CD8-positive, alpha-beta memory T cell (primary cell): ENCODE data around the gene ZCCHC14. TPM values are rescaled to one million over a fixed set of nuclear protein-coding genes. Genes with fewer than 3 reads are reported as not detected.
A peak's percentile ranks its signal among the peaks of the same experiment; 100 is the strongest.

Experiments used
- CTCF ChIA-PET: fragments of 350-600 bp; sonication (Branson Sonifier 250); formaldehyde crosslinking; loops from one replicate; lab custom pipeline; 2021; ENCODE audit warnings: antibody characterized with exemption; lab: Charles Lee
- POLR2A ChIA-PET: fragments of 350-600 bp; sonication (Branson Sonifier 250); formaldehyde crosslinking; loops from one replicate; lab custom pipeline; 2021; ENCODE audit warnings: antibody characterized with exemption; lab: Charles Lee
- DNase-seq, 5 donors: peaks; one replicate each; pipeline versions ENCODE4 v3.0.0 to v3.0.0-alpha.2; 2020 to 2022; ENCODE audit warnings: mixed read lengths in 1 of 5
- H3K27ac ChIP-seq: one replicate; pipeline ENCODE4 v1.7.0; 2013; ENCODE audit warnings: low read depth, mild to moderate bottlenecking, low read length, moderate library complexity
- H3K27me3 ChIP-seq: 2 replicates; pipeline ENCODE4 v1.7.0; 2013; ENCODE audit warnings: low read length, mild to moderate bottlenecking; ENCODE audit not compliant: insufficient read depth, poor library complexity, severe bottlenecking
- H3K36me3 ChIP-seq: 2 replicates; pipeline ENCODE4 v1.7.0; 2013; ENCODE audit warnings: mild to moderate bottlenecking, low read length, moderate library complexity; ENCODE audit not compliant: insufficient read depth
- H3K4me1 ChIP-seq: 2 replicates; pipeline ENCODE4 v1.7.0; 2013; ENCODE audit warnings: mild to moderate bottlenecking, low read length, moderate library complexity; ENCODE audit not compliant: insufficient read depth
- H3K4me3 ChIP-seq: 2 replicates; pipeline ENCODE4 v1.7.0; 2013; ENCODE audit warnings: mild to moderate bottlenecking, low read length
- H3K9me3 ChIP-seq: 2 replicates; pipeline ENCODE4 v1.7.0; 2013; ENCODE audit warnings: mild to moderate bottlenecking, low read length
- H3K27ac Mint-ChIP-seq, 8 donors: one replicate each; pipeline ENCODE4 v1.8.0; 2020 to 2021; ENCODE audit warnings: mixed read lengths in 8 of 8, mild to moderate bottlenecking in 6 of 8, inconsistent platforms in 3 of 8, moderate library complexity in 3 of 8
- H3K27me3 Mint-ChIP-seq, 2 donors: one replicate each; pipeline ENCODE4 v1.8.0; 2020 to 2021; ENCODE audit warnings: mixed read lengths in 2 of 2, mild to moderate bottlenecking in 1 of 2, moderate library complexity in 1 of 2
- H3K36me3 Mint-ChIP-seq, 3 donors: one replicate each; pipeline ENCODE4 v1.8.0; 2020 to 2021; ENCODE audit warnings: mixed read lengths in 3 of 3, inconsistent platforms in 1 of 3, mild to moderate bottlenecking in 1 of 3
- H3K4me1 Mint-ChIP-seq, 3 donors: one replicate each; pipeline ENCODE4 v1.8.0; 2020 to 2021; ENCODE audit warnings: mixed read lengths in 3 of 3, inconsistent platforms in 1 of 3, mild to moderate bottlenecking in 1 of 3
- H3K4me3 Mint-ChIP-seq, 7 donors: one replicate each; pipeline ENCODE4 v1.8.0; 2020 to 2021; ENCODE audit warnings: mixed read lengths in 7 of 7, mild to moderate bottlenecking in 6 of 7, moderate library complexity in 4 of 7, inconsistent platforms in 2 of 7
- H3K9me3 Mint-ChIP-seq, 5 donors: one replicate each; pipeline ENCODE4 v1.8.0; 2020 to 2022; ENCODE audit warnings: mixed read lengths in 5 of 5, mild to moderate bottlenecking in 3 of 5, moderate library complexity in 2 of 5, inconsistent platforms in 1 of 5
- polyA plus RNA-seq: library from polyadenylated mRNA; unstranded; fragments of 300-500 nt; fragmentation: Illumina TruSeq; gene quantifications from one replicate; pipeline ENCODE4 v1.2.3, GENCODE V29; 2021
- total RNA-seq, 2 experiments: library from RNA; stranded (reverse); gene quantifications; one replicate each; pipeline ENCODE4 v1.2.3, GENCODE V29; 2021

The ZCCHC14 gene
- total and polyA plus RNA-seq, 3 experiments from 2014 or later = 0.77 to 6.2 (median 6.1) TPM

DNA sequence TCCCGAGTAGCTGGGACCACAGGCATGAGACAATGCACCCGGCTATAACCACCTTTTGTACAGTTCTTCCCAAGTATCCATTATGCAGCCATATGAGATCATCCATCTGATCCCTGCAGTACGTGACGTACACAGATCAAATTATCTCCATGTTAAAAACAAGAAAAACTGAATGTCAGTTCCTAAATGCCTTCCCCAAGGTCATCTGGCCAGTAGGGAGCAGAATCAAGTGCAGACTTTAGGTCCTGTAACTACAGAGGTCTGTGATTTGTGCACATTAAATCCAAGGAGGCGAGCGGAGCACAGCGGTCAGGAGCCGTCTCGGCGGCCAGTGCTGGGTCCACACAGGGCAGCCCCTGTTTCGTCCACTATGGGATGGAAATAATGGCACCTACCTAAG lies 23.7 kb downstream of the ZCCHC14 start:
- H3K4me1 ChIP-seq = peaks cover 26% of the 10 kb centered on the region
- Mint-ChIP-seq H3K27me3 (no peaks in the 10 kb centered on the region), H3K9me3 (no peaks in the 10 kb centered on the region), H3K4me3 (no peak overlapping the region), H3K4me1 (peaks cover 31 to 42% (median 38%) of the 10 kb centered on the region in 3 donors), H3K27ac (no peak overlapping the region), H3K36me3 (peaks cover 0 to 4% (median 0%) of the 10 kb centered on the region in 3 donors)
- H3K36me3 ChIP-seq = no peaks in the 10 kb centered on the region
- no peak overlapping the region for H3K27ac ChIP-seq
- ChIA-PET POLR2A (no interaction called here), CTCF (no interaction called here)
- no peaks in the 10 kb centered on the region for H3K27me3 ChIP-seq
- H3K4me3 ChIP-seq = no peak overlapping the region
- no peak for DNase-seq
- no peaks in the 10 kb centered on the region for H3K9me3 ChIP-seq

GRCh38 chr16:87468550-87468949 lies 24.3 kb downstream of the ZCCHC14 start:
- no peak overlapping the region for H3K4me3 ChIP-seq
- no peak overlapping the region for H3K27ac ChIP-seq
- H3K36me3 Mint-ChIP-seq = peaks cover 0 to 1% (median 0%) of the 10 kb centered on the region in 3 donors
- peak overlapping the region in 2 of 8 donors; percentile 15 to 29 for H3K27ac Mint-ChIP-seq
- H3K4me1 Mint-ChIP-seq = peaks cover 34 to 48% (median 40%) of the 10 kb centered on the region in 3 donors
- H3K4me3 Mint-ChIP-seq = no peak overlapping the region
- peaks cover 31% of the 10 kb centered on the region for H3K4me1 ChIP-seq
- ChIA-PET POLR2A (no interaction called here), CTCF (no interaction called here)
- no peak for DNase-seq
- no peaks in the 10 kb centered on the region for H3K9me3 ChIP-seq
- no peaks in the 10 kb centered on the region for H3K36me3 ChIP-seq
- no peaks in the 10 kb centered on the region for H3K27me3 Mint-ChIP-seq
- no peaks in the 10 kb centered on the region for H3K9me3 Mint-ChIP-seq
- H3K27me3 ChIP-seq = no peaks in the 10 kb centered on the region

DNA sequence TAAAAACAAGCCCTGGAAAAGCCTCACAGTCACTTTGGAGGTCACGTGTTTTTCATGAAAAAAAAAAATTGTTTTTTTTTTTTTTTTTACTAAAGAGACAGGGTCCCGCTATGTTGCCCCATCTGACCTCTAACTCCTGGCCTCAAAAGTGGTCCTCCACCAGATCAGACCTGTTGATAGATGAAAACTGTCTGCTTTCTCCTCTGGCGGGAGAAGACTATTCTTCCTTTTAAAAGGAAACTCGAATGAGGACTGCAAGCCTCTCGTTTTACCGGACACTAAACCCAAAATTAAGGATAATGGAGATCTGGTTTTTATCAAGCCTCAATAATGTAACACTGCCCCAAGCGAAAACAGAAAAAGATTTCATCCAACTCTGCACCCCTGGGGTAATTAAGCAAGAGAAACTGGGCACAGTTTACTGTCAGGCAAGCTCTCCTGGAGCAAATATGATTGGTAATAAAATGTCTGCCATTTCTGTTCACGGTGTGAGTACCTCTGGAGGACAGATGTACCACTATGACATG lies 25.8 kb downstream of the ZCCHC14 start:
- H3K27me3 ChIP-seq = no peaks in the 10 kb centered on the region
- H3K27me3 Mint-ChIP-seq = no peaks in the 10 kb centered on the region
- H3K4me3 Mint-ChIP-seq = no peak overlapping the region
- no peaks in the 10 kb centered on the region for H3K36me3 ChIP-seq
- H3K36me3 Mint-ChIP-seq = peaks cover 0 to 1% (median 0%) of the 10 kb centered on the region in 3 donors
- DNase-seq = no peak
- no peak overlapping the region for H3K27ac ChIP-seq
- H3K4me3 ChIP-seq = no peak overlapping the region
- H3K9me3 Mint-ChIP-seq = no peaks in the 10 kb centered on the region
- peaks cover 31% of the 10 kb centered on the region for H3K4me1 ChIP-seq
- ChIA-PET CTCF (interaction anchor here (1.4 kb wide), 1 partner anchor 169 kb away, joined by 5 read pairs; no protein-coding TSS in a partner anchor), POLR2A (no interaction called here)
- H3K27ac Mint-ChIP-seq = no peak overlapping the region
- no peaks in the 10 kb centered on the region for H3K9me3 ChIP-seq
- peaks cover 34 to 44% (median 37%) of the 10 kb centered on the region in 3 donors for H3K4me1 Mint-ChIP-seq

DNA sequence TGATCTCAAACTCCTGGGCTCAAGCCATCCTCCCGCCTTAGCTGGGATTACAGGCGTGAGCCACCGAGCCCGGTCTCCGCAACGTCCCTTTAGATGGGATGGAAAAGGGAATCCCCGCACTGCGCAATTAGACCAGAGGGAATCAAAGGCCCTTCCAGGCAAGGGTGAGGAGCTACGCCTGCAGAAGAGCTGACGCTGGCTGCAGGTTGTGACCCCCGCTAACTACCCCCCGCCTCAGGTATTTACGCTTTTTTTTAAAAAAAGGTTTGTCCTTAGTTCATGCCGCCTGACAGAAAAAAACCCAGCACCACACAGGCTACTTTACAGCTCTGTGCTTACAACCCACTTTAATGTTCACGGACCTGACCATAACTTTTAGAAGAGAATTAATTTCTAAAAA lies 26.9 kb downstream of the ZCCHC14 start:
- H3K9me3 ChIP-seq = no peaks in the 10 kb centered on the region
- H3K36me3 ChIP-seq = no peaks in the 10 kb centered on the region
- H3K36me3 Mint-ChIP-seq = peaks cover 0 to 1% (median 0%) of the 10 kb centered on the region in 3 donors
- H3K27ac Mint-ChIP-seq = no peak overlapping the region
- DNase-seq = no peak
- no peak overlapping the region for H3K27ac ChIP-seq
- H3K27me3 ChIP-seq = no peaks in the 10 kb centered on the region
- H3K4me1 ChIP-seq = peaks cover 31% of the 10 kb centered on the region
- ChIA-PET POLR2A (no interaction called here), CTCF (interaction anchor here (1.4 kb wide), 1 partner anchor 170 kb away, joined by 5 read pairs; no protein-coding TSS in a partner anchor)
- H3K27me3 Mint-ChIP-seq = no peaks in the 10 kb centered on the region
- H3K4me1 Mint-ChIP-seq = peaks cover 32 to 47% (median 38%) of the 10 kb centered on the region in 3 donors
- no peaks in the 10 kb centered on the region for H3K9me3 Mint-ChIP-seq
- H3K4me3 Mint-ChIP-seq = peak overlapping the region in 1 of 7 donors; percentile 24
- no peak overlapping the region for H3K4me3 ChIP-seq

- Histone ChIP-seq H3K27me3 (no peaks in the 10 kb centered on the region), H3K4me1 (peaks cover 31% of the 10 kb centered on the region), H3K4me3 (peak overlapping the region; percentile 9), H3K9me3 (no peaks in the 10 kb centered on the region), H3K36me3 (no peaks in the 10 kb centered on the region), H3K27ac (peak overlapping the region; percentile 48)
- DNase-seq = no peak
- ChIA-PET POLR2A (no interaction called here), CTCF (interaction anchor here (1.4 to 3.2 kb wide), 2 partner anchors 170 to 171 kb away, joined by 5 to 11 read pairs; no protein-coding TSS in a partner anchor)
- peak overlapping the region; percentile 21 to 68 (median 58) for H3K4me3 Mint-ChIP-seq
- peak overlapping the region in 7 of 8 donors; percentile 67 to 93 (median 81) for H3K27ac Mint-ChIP-seq
- H3K9me3 Mint-ChIP-seq = no peaks in the 10 kb centered on the region
- peaks cover 30 to 44% (median 38%) of the 10 kb centered on the region in 3 donors for H3K4me1 Mint-ChIP-seq
- peaks cover 0 to 3% (median 0%) of the 10 kb centered on the region in 3 donors for H3K36me3 Mint-ChIP-seq
- H3K27me3 Mint-ChIP-seq = no peaks in the 10 kb centered on the region
Measured at GRCh38 chr16:87465306-87465705, 27.5 kb downstream of the ZCCHC14 start.

- Histone ChIP-seq H3K4me3 (peak overlapping the region; percentile 9), H3K27ac (peak overlapping the region; percentile 48), H3K9me3 (no peaks in the 10 kb centered on the region), H3K4me1 (peaks cover 31% of the 10 kb centered on the region), H3K36me3 (no peaks in the 10 kb centered on the region), H3K27me3 (no peaks in the 10 kb centered on the region)
- DNase-seq = no peak
- H3K9me3 Mint-ChIP-seq = no peaks in the 10 kb centered on the region
- peaks cover 29 to 44% (median 38%) of the 10 kb centered on the region in 3 donors for H3K4me1 Mint-ChIP-seq
- no peaks in the 10 kb centered on the region for H3K27me3 Mint-ChIP-seq
- H3K4me3 Mint-ChIP-seq = peak overlapping the region; percentile 21 to 68 (median 58)
- POLR2A ChIA-PET = no interaction called here
- H3K36me3 Mint-ChIP-seq = peaks cover 0 to 8% (median 2%) of the 10 kb centered on the region in 3 donors
- peak overlapping the region; percentile 67 to 93 (median 83) for H3K27ac Mint-ChIP-seq
- CTCF ChIA-PET = interaction anchor here (3.2 kb wide), 1 partner anchor 171 kb away, joined by 11 read pairs; no protein-coding TSS in a partner anchor
Measured at GRCh38 chr16:87464691-87465300, 28.0 kb downstream of the ZCCHC14 start.

DNA sequence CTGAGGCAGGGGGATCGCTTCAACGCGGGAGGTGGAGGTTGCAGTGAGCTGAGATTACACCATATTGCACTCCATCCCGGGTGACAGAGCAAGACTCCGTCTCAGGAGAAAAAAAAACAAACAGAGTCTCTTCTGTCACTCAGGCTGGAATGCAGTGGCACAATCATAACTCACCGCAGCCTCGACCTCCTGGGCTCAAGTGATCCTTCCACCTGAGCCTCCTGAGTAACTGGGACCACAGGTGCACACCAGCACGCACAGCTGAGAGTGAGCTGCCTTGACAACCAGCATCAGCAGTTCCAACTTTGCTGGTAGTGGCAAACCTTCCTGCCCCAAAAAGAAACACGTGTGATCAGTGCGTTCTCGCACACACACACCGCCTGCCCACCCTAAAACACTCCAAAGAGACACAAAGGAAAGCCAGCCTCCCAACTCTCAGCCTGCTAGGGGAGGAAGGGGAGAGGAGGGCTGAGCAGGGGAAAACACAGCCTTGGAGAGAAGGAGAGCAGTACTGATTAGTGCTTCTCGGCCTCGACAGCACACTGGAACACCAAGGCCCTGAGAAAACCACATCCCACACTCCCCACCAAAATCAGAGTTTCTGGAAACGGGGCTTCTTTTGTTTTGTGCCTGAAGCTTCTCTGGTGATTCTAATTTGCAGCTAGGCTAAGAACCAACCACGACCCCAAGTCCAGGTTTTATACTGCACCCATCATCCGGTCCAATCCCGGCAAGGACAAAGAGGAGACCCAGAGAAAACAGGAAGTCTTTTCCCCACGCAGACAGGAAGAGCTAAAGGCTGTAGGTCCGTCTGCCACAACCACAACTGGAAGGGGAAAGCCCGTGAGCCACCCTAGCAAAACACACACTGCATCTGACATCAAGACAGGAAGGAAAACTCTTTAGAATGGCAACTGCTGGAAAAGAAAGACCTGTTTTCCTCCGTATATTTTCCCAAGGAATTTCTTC lies 28.8 kb downstream of the ZCCHC14 start:
- no peaks in the 10 kb centered on the region for H3K27me3 ChIP-seq
- Mint-ChIP-seq H3K4me1 (peaks cover 29 to 44% (median 38%) of the 10 kb centered on the region in 3 donors), H3K27me3 (no peaks in the 10 kb centered on the region), H3K27ac (peak overlapping the region; percentile 67 to 93 (median 83)), H3K36me3 (peaks cover 0 to 13% (median 2%) of the 10 kb centered on the region in 3 donors), H3K4me3 (peak overlapping the region in 6 of 7 donors; percentile 16 to 68 (median 55)), H3K9me3 (no peaks in the 10 kb centered on the region)
- DNase-seq = peak in 1 of 5 donors; percentile 33
- no peaks in the 10 kb centered on the region for H3K36me3 ChIP-seq
- POLR2A ChIA-PET = no interaction called here
- H3K4me1 ChIP-seq = peaks cover 31% of the 10 kb centered on the region
- H3K4me3 ChIP-seq = peak overlapping the region; percentile 9
- CTCF ChIA-PET = interaction anchor here (1.7 to 3.2 kb wide), 2 partner anchors 11 to 172 kb away, joined by 4 to 11 read pairs; no protein-coding TSS in a partner anchor
- no peaks in the 10 kb centered on the region for H3K9me3 ChIP-seq
- peak overlapping the region; percentile 48 for H3K27ac ChIP-seq
